ENCODE results near the gene METTL8. TPM values are rescaled to one million over a fixed set of nuclear protein-coding genes. Genes with fewer than 3 reads are reported as not detected.

Gene METTL8
- total RNA-seq, 1 experiment from 2014 or later = 22.4 TPM

- CTCF ChIA-PET = no interaction called here
- intact Hi-C loops (cut with micrococcal nuclease; ENCODE audit: unreplicated experiment) = no loop called here
- H3K9me3 Mint-ChIP-seq (ENCODE audit: low read depth, unreplicated experiment) = peaks cover 6% of the 10 kb centered on the region
Measured at GRCh38 chr2:171401947-171402346, 31.8 kb downstream of the METTL8 start.

GRCh38 chr2:171400395-171400794, 33.4 kb downstream of the METTL8 start:
- no peaks in the 10 kb centered on the region for H3K36me3 Mint-ChIP-seq (ENCODE audit: insufficient read depth, unreplicated experiment)
- H3K4me1 Mint-ChIP-seq (ENCODE audit: low read depth, unreplicated experiment) = peaks cover 15% of the 10 kb centered on the region
- TF ChIP-seq CTCF (IDR thresholded peaks at IDR 0.05; ENCODE audit: unreplicated experiment) = no peak
- no peak for DNase-seq
- H3K27me3 Mint-ChIP-seq (ENCODE audit: unreplicated experiment) = no peaks in the 10 kb centered on the region
- intact Hi-C loops (cut with micrococcal nuclease; ENCODE audit: unreplicated experiment) = no loop called here
- no peak overlapping the region for H3K27ac Mint-ChIP-seq (ENCODE audit: unreplicated experiment)
- no peak overlapping the region for H3K4me3 Mint-ChIP-seq (ENCODE audit: low read depth, unreplicated experiment)
- CTCF ChIA-PET = no interaction called here
- H3K9me3 Mint-ChIP-seq (ENCODE audit: low read depth, unreplicated experiment) = peaks cover 6% of the 10 kb centered on the region
- no TSS peak for BruUV-seq (replicated peaks)

More at GRCh38 chr2:171401947-171402346, 31.8 kb downstream of the METTL8 start:
- Mint-ChIP-seq H3K4me3 (ENCODE audit: low read depth, unreplicated experiment) (no peak overlapping the region), H3K27me3 (ENCODE audit: unreplicated experiment) (no peaks in the 10 kb centered on the region), H3K36me3 (ENCODE audit: insufficient read depth, unreplicated experiment) (no peaks in the 10 kb centered on the region), H3K4me1 (ENCODE audit: low read depth, unreplicated experiment) (peaks cover 21% of the 10 kb centered on the region), H3K27ac (ENCODE audit: unreplicated experiment) (no peak overlapping the region)
- DNase-seq = no peak
- BruUV-seq (replicated peaks) = no TSS peak
- TF ChIP-seq CTCF (IDR thresholded peaks at IDR 0.05; ENCODE audit: unreplicated experiment) = no peak

GRCh38 chr2:171399292-171399691, 34.5 kb downstream of the METTL8 start:
- BruUV-seq (replicated peaks) = no TSS peak
- no peak overlapping the region for H3K27ac Mint-ChIP-seq (ENCODE audit: unreplicated experiment)
- DNase-seq = no peak
- H3K36me3 Mint-ChIP-seq (ENCODE audit: insufficient read depth, unreplicated experiment) = no peaks in the 10 kb centered on the region
- H3K4me1 Mint-ChIP-seq (ENCODE audit: low read depth, unreplicated experiment) = peaks cover 4% of the 10 kb centered on the region
- H3K4me3 Mint-ChIP-seq (ENCODE audit: low read depth, unreplicated experiment) = no peak overlapping the region
- H3K9me3 Mint-ChIP-seq (ENCODE audit: low read depth, unreplicated experiment) = peaks cover 3% of the 10 kb centered on the region
- TF ChIP-seq CTCF (IDR thresholded peaks at IDR 0.05; ENCODE audit: unreplicated experiment) = no peak
- intact Hi-C loops (cut with micrococcal nuclease; ENCODE audit: unreplicated experiment) = no loop called here
- CTCF ChIA-PET = no interaction called here
- no peaks in the 10 kb centered on the region for H3K27me3 Mint-ChIP-seq (ENCODE audit: unreplicated experiment)

GRCh38 chr2:171394164-171394740, 39.5 kb downstream of the METTL8 start:
- BruUV-seq (replicated peaks) = no TSS peak
- Mint-ChIP-seq H3K4me1 (ENCODE audit: low read depth, unreplicated experiment) (peaks cover 21% of the 10 kb centered on the region), H3K9me3 (ENCODE audit: low read depth, unreplicated experiment) (no peaks in the 10 kb centered on the region), H3K27me3 (ENCODE audit: unreplicated experiment) (no peaks in the 10 kb centered on the region), H3K4me3 (ENCODE audit: low read depth, unreplicated experiment) (no peak overlapping the region), H3K36me3 (ENCODE audit: insufficient read depth, unreplicated experiment) (no peaks in the 10 kb centered on the region), H3K27ac (ENCODE audit: unreplicated experiment) (no peak overlapping the region)
- intact Hi-C loops (cut with micrococcal nuclease; ENCODE audit: unreplicated experiment) = no loop called here
- no peak for TF ChIP-seq CTCF (IDR thresholded peaks at IDR 0.05; ENCODE audit: unreplicated experiment)
- no peak for DNase-seq
- CTCF ChIA-PET = no interaction called here
